Eye (tissue), 1 donor: Measurements from ENCODE around the gene PLCH1.

ENCODE experiments used
- DNase-seq: peaks from one replicate; pipeline ENCODE4 v3.0.0-alpha.2; 2015

The PLCH1 gene

GRCh38 chr3:155744626-155745324 lies at the start of gene PLCH1:
Gene PLCH1, minus strand, starts transcription at chr3:155745071. Its CDS starts 40,847 bp downstream, at chr3:155704224.
- DNase-seq = peak; percentile 94

- no peak for DNase-seq
Measured at GRCh38 chr3:155792532-155792931, 47.7 kb upstream of the PLCH1 start.

- DNase-seq = no peak
Measured at GRCh38 chr3:155791190-155791589, 46.3 kb upstream of the PLCH1 start.

- DNase-seq = no peak
Measured at GRCh38 chr3:155790272-155790925, 45.5 kb upstream of the PLCH1 start.

GRCh38 chr3:155785662-155786295 lies 40.9 kb upstream of the PLCH1 start:
- DNase-seq = no peak

GRCh38 chr3:155782390-155782953 lies 37.6 kb upstream of the PLCH1 start:
- DNase-seq = no peak

- no peak for DNase-seq
Measured at GRCh38 chr3:155780291-155780690, 35.4 kb upstream of the PLCH1 start.

GRCh38 chr3:155778462-155778861 lies 33.6 kb upstream of the PLCH1 start:
- DNase-seq = no peak

GRCh38 chr3:155772801-155773200 lies 27.9 kb upstream of the PLCH1 start:
- no peak for DNase-seq

GRCh38 chr3:155771126-155771525 lies 26.3 kb upstream of the PLCH1 start:
- no peak for DNase-seq

- DNase-seq = no peak
Measured at GRCh38 chr3:155766206-155766605, 21.3 kb upstream of the PLCH1 start.

GRCh38 chr3:155763870-155764463 lies 19.1 kb upstream of the PLCH1 start:
- no peak for DNase-seq

- no peak for DNase-seq
Measured at GRCh38 chr3:155760653-155761052, 15.8 kb upstream of the PLCH1 start.

- no peak for DNase-seq
Measured at GRCh38 chr3:155757577-155757976, 12.7 kb upstream of the PLCH1 start.

GRCh38 chr3:155753038-155753639 lies 8.3 kb upstream of the PLCH1 start:
- no peak for DNase-seq

GRCh38 chr3:155748611-155749365 lies 3.9 kb upstream of the PLCH1 start:
- DNase-seq = peak; percentile 21

- DNase-seq = no peak
Measured at GRCh38 chr3:155747946-155748290, 3.0 kb upstream of the PLCH1 start.

- peak; percentile 53 for DNase-seq
Measured at GRCh38 chr3:155747286-155747945, 2.5 kb upstream of the PLCH1 start.

- DNase-seq = no peak
Measured at GRCh38 chr3:155746703-155747102, 1.8 kb upstream of the PLCH1 start.

GRCh38 chr3:155745795-155746550 lies 1.1 kb upstream of the PLCH1 start:
- peak; percentile 85 for DNase-seq
